Upper lobe of right lung (tissue), 1 donor: ENCODE measurements around the gene DDX17. TPM values are rescaled to one million over a fixed set of nuclear protein-coding genes. Genes with fewer than 3 reads are reported as not detected.

Experiments
- ATAC-seq: fragments of 200-7000 bp; cut with Tn5 transposase; one replicate; pipeline ENCODE4 v1.9.1; 2020; ENCODE audit warnings: mild to moderate bottlenecking, moderate library complexity
- DNase-seq: peaks from one replicate; pipeline ENCODE4 v3.0.0-alpha.2; 2020
- H3K27ac ChIP-seq: fragments of 200-600 bp; one replicate; pipeline ENCODE4 v1.8.0; 2022
- H3K27me3 ChIP-seq: fragments of 200-600 bp; one replicate; pipeline ENCODE4 v1.8.0; 2022; ENCODE audit warnings: mild to moderate bottlenecking
- H3K36me3 ChIP-seq: fragments of 200-600 bp; one replicate; pipeline ENCODE4 v1.8.0; 2022
- H3K4me1 ChIP-seq: fragments of 200-600 bp; one replicate; pipeline ENCODE4 v1.8.0; 2022
- H3K4me3 ChIP-seq: fragments of 200-600 bp; one replicate; pipeline ENCODE4 v1.8.0; 2022; ENCODE audit warnings: mild to moderate bottlenecking
- H3K9me3 ChIP-seq: fragments of 200-600 bp; one replicate; pipeline ENCODE4 v1.8.0; 2022
- CTCF ChIP-seq: fragments of 200-600 bp; IDR thresholded peaks from one replicate; pipeline ENCODE4 v1.8.0; 2022; ENCODE audit warnings: antibody characterized with exemption
- intact Hi-C: fragments of 100-400 bp; cut with DNase I; formaldehyde crosslinking; loops from one replicate; pipeline ENCODE4 v1.11.0; 2022
- total RNA-seq: library from RNA; stranded (reverse); fragmentation: NEBNext Ultra II Directional; extraction: Animal tissue kit (Norgen Biotek cat#: 25700); gene quantifications from one replicate; pipeline ENCODE4 v1.2.1, GENCODE V29; 2021
- donor health status: DM: no; HTN: yes; CAD: no; lungs with severe emphysema.

DDX17 gene
- total RNA-seq, 1 donor from 2014 or later, result 480 TPM

GRCh38 chr22:38435965-38436364 is 70.1 kb downstream of the DDX17 start:
- Histone ChIP-seq H3K27ac (no peak overlapping the region), H3K27me3 (no peaks in the 10 kb centered on the region), H3K36me3 (no peaks in the 10 kb centered on the region), H3K4me3 (no peak overlapping the region), H3K4me1 (no peaks in the 10 kb centered on the region), H3K9me3 (no peaks in the 10 kb centered on the region)
- no peak for DNase-seq
- intact Hi-C loops, result no loop called here
- TF ChIP-seq CTCF, result no peak
- no peak for ATAC-seq

GRCh38 chr22:38435010-38435409 is 71.1 kb downstream of the DDX17 start:
- Histone ChIP-seq H3K4me1 (no peaks in the 10 kb centered on the region), H3K27me3 (no peaks in the 10 kb centered on the region), H3K9me3 (no peaks in the 10 kb centered on the region), H3K4me3 (no peak overlapping the region), H3K36me3 (no peaks in the 10 kb centered on the region), H3K27ac (no peak overlapping the region)
- DNase-seq (no peak), ATAC-seq (no peak)
- no peak for TF ChIP-seq CTCF
- intact Hi-C loops, result no loop called here

GRCh38 chr22:38433871-38434270 is 72.2 kb downstream of the DDX17 start:
- Histone ChIP-seq H3K4me3 (no peak overlapping the region), H3K9me3 (no peaks in the 10 kb centered on the region), H3K4me1 (no peaks in the 10 kb centered on the region), H3K27ac (no peak overlapping the region), H3K36me3 (no peaks in the 10 kb centered on the region), H3K27me3 (no peaks in the 10 kb centered on the region)
- ATAC-seq (no peak), DNase-seq (no peak)
- intact Hi-C loops, result no loop called here
- TF ChIP-seq CTCF, result no peak

Other genes with a start within 250 kb of the DDX17 start
- 79.2 TPM for gene TMEM184B, start 233.3 kb downstream of the DDX17 start, total RNA-seq
- 115 TPM for gene CSNK1E, start 188.9 kb downstream of the DDX17 start, total RNA-seq
- not detected for gene KCNJ4, start 51.1 kb downstream of the DDX17 start, total RNA-seq
- 5.9 TPM for gene KDELR3, start 38.2 kb downstream of the DDX17 start, total RNA-seq
- gene DMC1, start 63.9 kb upstream of the DDX17 start, total RNA-seq, result not detected
- gene FAM227A, start 150.1 kb upstream of the DDX17 start, total RNA-seq, result 0.98 TPM
- 34.6 TPM for gene CBY1, start 150.3 kb upstream of the DDX17 start, total RNA-seq
- 51.6 TPM for gene TOMM22, start 175.6 kb upstream of the DDX17 start, total RNA-seq
- 52.1 TPM for gene JOSD1, start 194.6 kb upstream of the DDX17 start, total RNA-seq
- gene GTPBP1, start 199.6 kb upstream of the DDX17 start, total RNA-seq, result 72.5 TPM
- 242 TPM for gene SUN2, start 249.7 kb upstream of the DDX17 start, total RNA-seq